ENCODE data around the gene TANC1.

GRCh38 chr2:159088906-159089305 lies 120.5 kb downstream of the TANC1 start:
- TF ChIP-seq, protein P1, sequence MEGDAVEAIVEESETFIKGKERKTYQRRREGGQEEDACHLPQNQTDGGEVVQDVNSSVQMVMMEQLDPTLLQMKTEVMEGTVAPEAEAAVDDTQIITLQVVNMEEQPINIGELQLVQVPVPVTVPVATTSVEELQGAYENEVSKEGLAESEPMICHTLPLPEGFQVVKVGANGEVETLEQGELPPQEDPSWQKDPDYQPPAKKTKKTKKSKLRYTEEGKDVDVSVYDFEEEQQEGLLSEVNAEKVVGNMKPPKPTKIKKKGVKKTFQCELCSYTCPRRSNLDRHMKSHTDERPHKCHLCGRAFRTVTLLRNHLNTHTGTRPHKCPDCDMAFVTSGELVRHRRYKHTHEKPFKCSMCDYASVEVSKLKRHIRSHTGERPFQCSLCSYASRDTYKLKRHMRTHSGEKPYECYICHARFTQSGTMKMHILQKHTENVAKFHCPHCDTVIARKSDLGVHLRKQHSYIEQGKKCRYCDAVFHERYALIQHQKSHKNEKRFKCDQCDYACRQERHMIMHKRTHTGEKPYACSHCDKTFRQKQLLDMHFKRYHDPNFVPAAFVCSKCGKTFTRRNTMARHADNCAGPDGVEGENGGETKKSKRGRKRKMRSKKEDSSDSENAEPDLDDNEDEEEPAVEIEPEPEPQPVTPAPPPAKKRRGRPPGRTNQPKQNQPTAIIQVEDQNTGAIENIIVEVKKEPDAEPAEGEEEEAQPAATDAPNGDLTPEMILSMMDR (conservative IDR thresholded peaks at IDR 0.05; ENCODE audit: low read depth in 2 of 2), result peak; percentile 35 to 41
- TF ChIP-seq, protein P2, sequence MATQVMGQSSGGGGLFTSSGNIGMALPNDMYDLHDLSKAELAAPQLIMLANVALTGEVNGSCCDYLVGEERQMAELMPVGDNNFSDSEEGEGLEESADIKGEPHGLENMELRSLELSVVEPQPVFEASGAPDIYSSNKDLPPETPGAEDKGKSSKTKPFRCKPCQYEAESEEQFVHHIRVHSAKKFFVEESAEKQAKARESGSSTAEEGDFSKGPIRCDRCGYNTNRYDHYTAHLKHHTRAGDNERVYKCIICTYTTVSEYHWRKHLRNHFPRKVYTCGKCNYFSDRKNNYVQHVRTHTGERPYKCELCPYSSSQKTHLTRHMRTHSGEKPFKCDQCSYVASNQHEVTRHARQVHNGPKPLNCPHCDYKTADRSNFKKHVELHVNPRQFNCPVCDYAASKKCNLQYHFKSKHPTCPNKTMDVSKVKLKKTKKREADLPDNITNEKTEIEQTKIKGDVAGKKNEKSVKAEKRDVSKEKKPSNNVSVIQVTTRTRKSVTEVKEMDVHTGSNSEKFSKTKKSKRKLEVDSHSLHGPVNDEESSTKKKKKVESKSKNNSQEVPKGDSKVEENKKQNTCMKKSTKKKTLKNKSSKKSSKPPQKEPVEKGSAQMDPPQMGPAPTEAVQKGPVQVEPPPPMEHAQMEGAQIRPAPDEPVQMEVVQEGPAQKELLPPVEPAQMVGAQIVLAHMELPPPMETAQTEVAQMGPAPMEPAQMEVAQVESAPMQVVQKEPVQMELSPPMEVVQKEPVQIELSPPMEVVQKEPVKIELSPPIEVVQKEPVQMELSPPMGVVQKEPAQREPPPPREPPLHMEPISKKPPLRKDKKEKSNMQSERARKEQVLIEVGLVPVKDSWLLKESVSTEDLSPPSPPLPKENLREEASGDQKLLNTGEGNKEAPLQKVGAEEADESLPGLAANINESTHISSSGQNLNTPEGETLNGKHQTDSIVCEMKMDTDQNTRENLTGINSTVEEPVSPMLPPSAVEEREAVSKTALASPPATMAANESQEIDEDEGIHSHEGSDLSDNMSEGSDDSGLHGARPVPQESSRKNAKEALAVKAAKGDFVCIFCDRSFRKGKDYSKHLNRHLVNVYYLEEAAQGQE (IDR thresholded peaks at IDR 0.05; ENCODE audit: unreplicated experiment), result no peak
- no peak for TF ChIP-seq EZH2 (IDR thresholded peaks at IDR 0.05; ENCODE audit: low read depth, unreplicated experiment)
- no peak for TF ChIP-seq EZH2phosphoT487 (IDR thresholded peaks at IDR 0.05; ENCODE audit: unreplicated experiment)
- TF ChIP-seq POLR2AphosphoS5 (IDR thresholded peaks at IDR 0.05; ENCODE audit: low read depth), result no peak
